ENCODE data around the gene KLF7. TPM values are rescaled to one million over a fixed set of nuclear protein-coding genes. Genes with fewer than 3 reads are reported as not detected.

KLF7 gene
- total and polyA plus RNA-seq, 7 donors, result 1.1 to 13.5 (median 5.4) TPM

- no peaks in the 10 kb centered on the region for H3K9me3 ChIP-seq
- no peak overlapping the region for H3K4me3 ChIP-seq
- DNase-seq, result no peak
- 75 to 85% (median 83%) methylated on average over 7 of the region's 7 CpGs for WGBS, 3 donors
- TF ChIP-seq CTCF (IDR thresholded peaks at IDR 0.05), result no peak
- no peak for ATAC-seq
- no peaks in the 10 kb centered on the region for H3K36me3 ChIP-seq (ENCODE audit: insufficient read depth in 1 of 2, low read depth in 1 of 2)
- H3K27me3 ChIP-seq (ENCODE audit: insufficient read depth in 3 of 3, low read length in 2 of 3), result no peaks in the 10 kb centered on the region
- H3K4me1 ChIP-seq, result peaks cover 53% of the 10 kb centered on the region
- H3K27ac ChIP-seq, result no peak overlapping the region
- intact Hi-C loops (cut with DNase I), result loop anchor here in 1 of 2 donors (10.0 kb wide), 1 partner anchor 55 kb away; no protein-coding TSS in a partner anchor
Measured at GRCh38 chr2:207149249-207150213, 16.2 kb downstream of the KLF7 start.

- Histone ChIP-seq H3K27ac (no peak overlapping the region), H3K4me3 (no peak overlapping the region), H3K36me3 (ENCODE audit: insufficient read depth in 1 of 2, low read depth in 1 of 2) (no peaks in the 10 kb centered on the region), H3K27me3 (ENCODE audit: insufficient read depth in 3 of 3, low read length in 2 of 3) (no peaks in the 10 kb centered on the region), H3K9me3 (no peaks in the 10 kb centered on the region), H3K4me1 (peaks cover 56% of the 10 kb centered on the region)
- WGBS, 3 donors, result 74 to 85% (median 82%) methylated on average over 2 of the region's 2 CpGs
- intact Hi-C loops (cut with DNase I), result no loop called here
- ATAC-seq, result peak in 3 of 4 donors; percentile 21 to 43 (median 39)
- no peak for TF ChIP-seq CTCF (IDR thresholded peaks at IDR 0.05)
- no peak for DNase-seq
Measured at GRCh38 chr2:207148020-207148419, 17.7 kb downstream of the KLF7 start.

- no peaks in the 10 kb centered on the region for H3K36me3 ChIP-seq (ENCODE audit: insufficient read depth in 1 of 2, low read depth in 1 of 2)
- ATAC-seq (no peak), DNase-seq (no peak)
- no peaks in the 10 kb centered on the region for H3K27me3 ChIP-seq (ENCODE audit: insufficient read depth in 3 of 3, low read length in 2 of 3)
- H3K4me3 ChIP-seq, result peak overlapping the region; percentile 40
- peak overlapping the region; percentile 60 for H3K27ac ChIP-seq
- peaks cover 51% of the 10 kb centered on the region for H3K4me1 ChIP-seq
- no peak for TF ChIP-seq CTCF (IDR thresholded peaks at IDR 0.05)
- no peaks in the 10 kb centered on the region for H3K9me3 ChIP-seq
- WGBS, 3 donors, result 87 to 93% (median 88%) methylated on average over 3 of the region's 3 CpGs
- intact Hi-C loops (cut with DNase I), result no loop called here
Measured at GRCh38 chr2:207144173-207144785, 21.5 kb downstream of the KLF7 start.

GRCh38 chr2:207143215-207144172 is 22.3 kb downstream of the KLF7 start:
- TF ChIP-seq CTCF (IDR thresholded peaks at IDR 0.05), result no peak
- H3K36me3 ChIP-seq (ENCODE audit: insufficient read depth in 1 of 2, low read depth in 1 of 2), result no peaks in the 10 kb centered on the region
- peak; percentile 59 to 83 (median 78) for ATAC-seq
- H3K9me3 ChIP-seq, result no peaks in the 10 kb centered on the region
- peak overlapping the region; percentile 60 for H3K27ac ChIP-seq
- no peaks in the 10 kb centered on the region for H3K27me3 ChIP-seq (ENCODE audit: insufficient read depth in 3 of 3, low read length in 2 of 3)
- H3K4me3 ChIP-seq, result peak overlapping the region; percentile 40
- intact Hi-C loops (cut with DNase I), result no loop called here
- peak; percentile 82 to 85 for DNase-seq
- 23 to 40% (median 26%) methylated on average over 13 of the region's 13 CpGs for WGBS, 3 donors
- peaks cover 49% of the 10 kb centered on the region for H3K4me1 ChIP-seq

Measured in psoas muscle (tissue), 8 donors.